Uterus (tissue), 2 donors: ENCODE data around the gene GLOD5.

Experiments
- CTCF ChIP-seq, 4 experiments: fragments of 200-600 bp in 2 of 4; fragments of 450-650 bp in 2 of 4; sonication (generic) in 2 of 4; IDR thresholded peaks; one replicate each; pipeline ENCODE4 v1.5.1; 2016 to 2019; ENCODE audit warnings: antibody characterized with exemption in 4 of 4, mild to moderate bottlenecking in 2 of 4, moderate library complexity in 1 of 4
- POLR2A ChIP-seq, 2 donors: fragments of 450-650 bp; IDR thresholded peaks; one replicate each; pipeline ENCODE4 v1.6.1; 2016; ENCODE audit warnings: antibody characterized with exemption in 2 of 2, mild to moderate bottlenecking in 1 of 2, moderate library complexity in 1 of 2

DNA sequence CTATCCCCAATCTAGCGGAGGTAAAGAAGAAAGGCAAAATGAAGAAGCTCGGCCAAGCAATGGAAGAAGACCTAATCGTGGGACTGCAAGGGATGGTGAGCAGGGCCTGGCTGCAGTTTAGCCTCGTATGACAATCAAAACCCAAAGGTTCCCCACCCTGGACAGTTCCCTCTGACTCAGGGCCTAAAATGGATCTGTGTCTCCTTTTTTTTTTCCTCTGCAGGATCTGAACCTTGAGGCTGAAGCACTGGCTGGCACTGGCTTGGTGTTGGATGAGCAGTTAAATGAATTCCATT lies 41.3 kb downstream of the GLOD5 start:
- TF ChIP-seq CTCF (IDR thresholded peaks at IDR 0.05): no peak
- TF ChIP-seq POLR2A (IDR thresholded peaks at IDR 0.05): no peak
